H54 (cell line): ENCODE data around the gene SCT.
"Not testable (repeated sequence)": the region's sequence is repeated elsewhere in the genome, so short reads cannot be mapped to it uniquely, and the experiment has no call there.

Experiments
- DNase-seq: peaks from one replicate; pipeline ENCODE4 v3.0.0; 2011; ENCODE audit warnings: low spot score, mixed read lengths; ENCODE audit not compliant: insufficient read length
- FAIRE-seq: peaks from 3 replicates; lab custom pipeline; 2011; peaks lifted over from hg19 to GRCh38; lab: Jason Lieb, UNC
- POLR2A ChIP-seq: IDR thresholded peaks from 2 replicates; pipeline ENCODE4 v1.6.1; 2011; ENCODE audit warnings: low read depth, mild to moderate bottlenecking, low read length

The SCT gene

DNA sequence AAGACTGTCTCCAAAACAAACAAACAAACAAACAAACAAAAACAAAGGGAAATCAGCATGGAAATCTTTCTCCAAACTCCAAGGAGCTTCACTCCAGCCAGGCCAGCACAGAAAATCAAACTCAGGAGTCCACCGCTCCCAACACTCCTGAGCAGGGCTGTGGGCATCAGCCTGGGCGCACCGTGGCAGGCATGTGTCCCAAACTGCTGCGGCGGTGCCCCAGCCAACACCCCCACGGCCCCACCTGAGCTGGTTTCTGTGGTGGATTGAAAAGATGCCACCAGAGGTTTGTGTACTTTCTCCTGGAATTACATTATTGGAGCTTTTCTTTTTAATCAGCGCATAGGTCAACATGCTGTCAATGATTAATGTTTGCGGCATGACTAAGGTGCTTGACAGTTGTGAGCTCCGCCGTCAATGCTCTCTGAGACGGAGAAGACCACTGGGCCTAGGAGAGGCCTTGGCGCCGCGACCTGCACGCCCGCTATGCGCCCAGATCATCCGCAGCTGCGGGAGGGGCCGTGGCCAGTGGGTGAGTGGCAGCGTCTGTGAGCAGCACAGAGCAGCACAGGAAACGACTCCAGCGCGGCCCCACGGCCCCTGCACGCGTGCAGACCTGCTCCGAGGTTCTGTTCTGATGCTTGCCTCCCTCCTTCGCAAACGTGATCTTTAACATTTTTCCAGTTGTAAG is 28.2 kb upstream of the SCT start:
- no peak for FAIRE-seq

DNA sequence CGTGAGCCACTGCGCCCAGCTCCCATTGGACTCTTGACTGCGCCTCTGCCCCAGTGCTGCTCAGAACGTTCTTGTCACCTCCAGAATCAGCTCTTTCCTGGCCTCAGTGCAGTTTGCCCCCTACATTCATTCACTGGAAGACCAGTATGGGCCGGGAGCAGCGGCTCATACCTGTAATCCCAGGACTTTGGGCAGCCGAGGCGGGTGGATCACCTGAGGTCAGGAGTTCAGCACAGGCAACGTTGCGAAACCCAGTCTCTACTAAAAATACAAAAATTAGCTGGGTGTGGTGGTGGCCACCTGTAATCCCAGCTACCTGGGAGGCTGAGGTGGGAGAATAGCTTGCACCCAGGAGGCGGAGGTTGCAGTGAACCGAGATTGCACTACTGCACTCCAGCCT is 27.5 kb upstream of the SCT start:
- not testable (repeated sequence) for DNase-seq, FAIRE-seq

More for the DNA sequence above, 28.2 kb upstream of the SCT start:
- DNase-seq, result no peak
- TF ChIP-seq POLR2A, result no peak

DNA sequence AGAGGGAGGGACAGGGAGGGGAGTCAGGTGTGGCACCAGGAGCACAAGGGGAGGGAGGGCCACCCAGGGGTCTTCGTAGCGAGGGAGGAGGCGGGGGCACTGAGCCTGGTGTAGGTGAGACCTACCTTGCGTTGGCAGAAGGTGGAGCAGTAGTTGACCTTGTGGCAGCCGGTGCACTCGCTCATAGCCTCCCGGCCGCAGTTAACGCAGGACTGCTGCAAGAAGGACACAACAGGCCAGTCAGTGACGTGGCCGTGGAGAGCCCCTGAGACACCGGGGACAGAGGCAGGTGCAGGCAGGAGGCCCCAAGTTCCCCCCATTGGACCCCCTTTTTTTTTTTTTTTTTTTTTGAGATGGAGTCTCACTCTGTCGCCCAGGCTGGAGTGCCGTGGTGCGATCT is 26.9 kb upstream of the SCT start:
- no peak for DNase-seq
- FAIRE-seq, result no peak
- TF ChIP-seq POLR2A, result no peak

DNA sequence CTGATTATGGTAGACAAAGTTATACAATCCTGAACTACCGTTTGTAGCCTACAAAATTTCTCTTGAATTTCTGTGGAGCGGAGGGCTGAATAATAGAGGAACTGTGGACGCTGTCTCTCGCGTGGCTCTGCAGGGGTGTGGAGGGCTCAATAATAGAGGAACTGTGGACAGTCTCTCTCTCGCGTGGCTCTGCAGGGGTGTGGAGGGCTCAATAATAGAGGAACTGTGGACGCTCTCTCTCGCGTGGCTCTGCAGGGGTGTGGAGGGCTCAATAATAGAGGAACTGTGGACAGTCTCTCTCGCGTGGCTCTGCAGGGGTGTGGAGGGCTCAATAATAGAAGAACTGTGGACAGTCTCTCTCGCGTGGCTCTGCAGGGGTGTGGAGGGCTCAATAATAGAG is 26.2 kb upstream of the SCT start:
- DNase-seq, FAIRE-seq: not testable (repeated sequence)

DNA sequence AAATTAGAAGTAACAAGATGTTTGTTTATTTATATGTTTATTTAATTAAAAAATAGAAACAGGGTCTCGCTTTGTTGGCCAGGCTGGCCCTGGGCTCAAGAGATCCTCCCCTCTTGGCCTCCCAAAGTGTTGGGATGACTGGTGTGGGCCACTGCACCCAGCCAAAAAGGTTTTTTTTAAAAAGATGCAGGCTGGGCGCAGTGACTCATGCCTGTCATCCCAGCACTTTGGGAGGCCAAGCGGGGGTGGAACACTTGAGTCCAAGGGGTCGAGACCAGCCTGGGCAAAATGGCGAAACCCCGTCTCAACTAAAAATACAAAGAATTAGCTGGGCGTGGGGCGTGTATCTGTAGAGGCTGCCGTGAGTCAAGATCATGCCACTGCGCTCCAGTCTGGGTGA is 23.5 kb upstream of the SCT start:
- no peak for TF ChIP-seq POLR2A
- FAIRE-seq (no peak), DNase-seq (no peak)

DNA sequence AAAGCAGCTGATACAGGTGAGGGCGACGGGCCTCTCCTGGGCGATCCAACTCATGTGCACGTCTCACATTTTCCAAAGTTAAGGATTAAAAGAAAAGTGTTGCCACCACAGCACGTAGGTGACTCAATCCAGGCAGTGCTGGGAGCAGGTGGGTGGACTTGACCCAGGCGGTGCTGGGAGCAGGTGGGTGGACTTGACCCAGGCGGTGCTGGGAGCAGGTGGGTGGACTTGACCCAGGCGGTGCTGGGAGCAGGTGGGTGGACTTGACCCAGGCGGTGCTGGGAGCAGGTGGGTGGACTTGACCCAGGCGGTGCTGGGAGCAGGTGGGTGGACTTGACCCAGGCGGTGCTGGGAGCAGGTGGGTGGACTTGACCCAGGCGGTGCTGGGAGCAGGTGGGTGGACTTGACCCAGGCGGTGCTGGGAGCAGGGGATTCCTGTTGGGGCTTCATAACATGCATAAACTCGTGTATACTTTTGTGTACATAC is 20.7 kb upstream of the SCT start:
- FAIRE-seq, DNase-seq: not testable (repeated sequence)

DNA sequence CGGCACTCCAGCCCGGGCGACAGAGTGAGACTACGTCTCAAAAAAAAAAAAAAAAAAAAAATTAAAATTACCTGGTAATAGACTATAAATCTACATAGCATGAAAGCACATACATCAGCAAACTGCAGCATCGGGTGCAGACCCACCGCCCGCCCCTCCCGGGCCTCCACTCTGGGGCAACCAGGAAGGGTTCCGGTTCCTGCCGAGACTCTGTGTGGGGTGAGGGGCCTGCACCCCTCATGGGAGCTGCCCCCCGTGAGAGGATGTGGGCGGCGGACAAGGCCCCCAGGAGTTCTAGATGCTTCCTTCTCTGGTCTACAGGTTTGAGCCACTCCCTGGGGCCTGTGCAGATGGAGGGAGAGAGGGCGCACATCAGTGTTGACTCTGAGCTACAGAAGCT is 19.2 kb upstream of the SCT start:
- FAIRE-seq (no peak), DNase-seq (no peak)
- no peak for TF ChIP-seq POLR2A

DNA sequence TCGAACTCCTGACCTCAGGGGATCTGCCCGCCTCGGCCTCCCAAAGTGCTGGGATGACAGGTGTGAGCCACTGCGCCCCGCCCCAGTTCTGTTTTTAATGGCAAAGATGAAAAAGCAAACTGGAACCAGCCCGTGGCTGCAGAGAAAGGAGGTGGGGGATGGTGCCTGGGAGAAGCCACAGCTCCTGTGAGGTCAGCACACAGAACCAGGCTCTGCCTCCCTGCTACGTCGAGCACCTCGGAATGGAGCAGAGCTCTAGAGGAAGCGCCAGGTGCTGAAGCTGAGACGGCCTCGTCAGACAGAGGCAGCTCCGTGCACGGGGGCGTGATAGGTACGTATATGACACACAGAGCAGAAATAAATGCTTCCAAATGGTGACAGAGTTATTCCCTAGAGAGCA is 18.6 kb upstream of the SCT start:
- DNase-seq, result no peak
- FAIRE-seq, result no peak

DNA sequence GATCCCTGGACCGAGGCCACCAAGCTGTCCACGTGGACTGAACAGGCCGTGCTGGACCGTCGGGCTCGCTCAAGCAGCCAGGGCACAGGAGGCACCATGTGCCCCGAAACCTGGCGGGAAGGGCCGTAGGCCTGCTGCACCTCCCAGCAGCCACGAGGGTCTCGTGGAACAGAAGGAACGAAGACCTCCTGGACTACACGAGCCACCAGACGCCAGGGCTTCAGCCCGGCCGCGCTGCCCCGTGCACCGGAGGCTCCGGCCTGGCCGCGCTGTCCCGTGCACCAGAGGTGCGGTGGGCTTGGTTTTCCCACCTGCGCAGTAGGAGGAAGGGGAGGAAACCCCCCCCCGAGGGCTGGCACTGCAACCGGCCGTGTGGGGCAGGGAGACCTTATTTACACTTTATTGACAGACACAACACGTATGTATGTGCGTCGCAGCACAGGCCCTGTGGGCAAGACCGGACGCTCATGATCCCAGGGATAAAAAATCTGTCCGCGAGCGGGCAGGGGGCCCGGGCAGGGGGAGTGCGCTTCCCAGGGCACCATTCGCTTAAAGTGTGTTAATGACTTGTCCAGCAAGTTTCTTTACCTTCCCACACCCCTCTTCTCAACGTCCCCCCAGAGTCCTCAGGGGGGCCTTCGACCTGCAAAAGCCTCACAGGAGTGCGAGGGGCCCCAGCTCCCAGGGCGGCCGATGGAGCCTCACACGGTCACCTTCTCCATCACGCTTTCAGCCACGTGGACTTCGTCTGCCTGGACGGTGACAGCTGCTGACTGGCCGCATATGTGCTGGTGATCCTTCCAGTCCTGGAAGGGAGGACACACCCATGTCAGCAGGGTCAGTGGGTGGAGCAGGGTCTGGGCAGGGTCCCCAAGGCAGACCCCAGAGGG is 17.1 kb upstream of the SCT start:
- FAIRE-seq (no peak), DNase-seq (no peak)
- no peak for TF ChIP-seq POLR2A

More for the DNA sequence above, 18.6 kb upstream of the SCT start:
- no peak for TF ChIP-seq POLR2A

DNA sequence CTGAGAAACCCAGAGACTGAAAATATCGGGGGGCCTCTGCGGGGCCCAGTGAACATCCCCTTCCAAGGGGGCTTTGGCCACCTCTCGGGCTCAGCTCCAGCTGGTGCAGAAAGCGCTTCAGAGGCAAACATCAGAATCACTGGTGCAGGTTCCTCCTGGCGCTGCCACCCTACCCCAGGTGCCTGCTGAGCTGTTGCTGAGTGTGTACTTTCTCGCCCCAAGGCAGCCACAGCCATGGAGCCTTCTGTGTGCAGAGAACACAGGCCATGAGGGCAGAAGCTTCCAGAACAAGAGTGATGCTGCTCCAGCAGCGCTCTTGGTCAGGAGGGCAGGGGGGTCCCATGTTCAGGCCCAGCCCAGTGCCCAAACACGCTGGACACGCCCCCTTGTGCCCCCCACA is 16.4 kb upstream of the SCT start:
- DNase-seq, result no peak
- FAIRE-seq, result no peak
- no peak for TF ChIP-seq POLR2A

DNA sequence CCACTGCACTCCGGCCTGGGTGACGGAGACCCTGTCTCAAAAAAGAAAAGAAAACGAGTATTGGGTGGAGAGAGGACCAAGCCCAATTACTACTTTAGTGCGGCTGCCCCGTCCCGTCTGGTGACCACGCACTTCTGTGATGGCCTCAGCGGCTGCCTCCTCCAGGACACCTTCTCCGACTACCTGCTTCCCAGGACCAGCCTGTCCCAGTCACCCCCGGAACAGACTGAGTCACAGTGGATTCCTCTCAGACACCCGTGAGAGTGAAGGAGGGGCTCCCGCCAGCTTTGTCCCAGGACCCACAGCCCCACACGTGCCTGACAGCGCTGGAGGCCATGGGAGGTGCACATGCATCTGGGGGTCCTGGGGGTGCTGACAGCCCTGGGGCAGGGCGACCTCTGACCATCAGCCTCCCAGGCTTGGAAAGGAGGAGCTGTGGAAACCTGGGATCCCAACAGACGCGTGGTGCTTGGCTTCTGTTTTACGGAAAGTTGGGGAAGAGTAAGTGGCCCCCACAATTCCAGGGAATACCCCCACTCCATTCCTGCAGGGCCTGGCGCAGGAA is 14.9 kb upstream of the SCT start:
- TF ChIP-seq POLR2A, result no peak
- DNase-seq, result no peak
- FAIRE-seq, result no peak

DNA sequence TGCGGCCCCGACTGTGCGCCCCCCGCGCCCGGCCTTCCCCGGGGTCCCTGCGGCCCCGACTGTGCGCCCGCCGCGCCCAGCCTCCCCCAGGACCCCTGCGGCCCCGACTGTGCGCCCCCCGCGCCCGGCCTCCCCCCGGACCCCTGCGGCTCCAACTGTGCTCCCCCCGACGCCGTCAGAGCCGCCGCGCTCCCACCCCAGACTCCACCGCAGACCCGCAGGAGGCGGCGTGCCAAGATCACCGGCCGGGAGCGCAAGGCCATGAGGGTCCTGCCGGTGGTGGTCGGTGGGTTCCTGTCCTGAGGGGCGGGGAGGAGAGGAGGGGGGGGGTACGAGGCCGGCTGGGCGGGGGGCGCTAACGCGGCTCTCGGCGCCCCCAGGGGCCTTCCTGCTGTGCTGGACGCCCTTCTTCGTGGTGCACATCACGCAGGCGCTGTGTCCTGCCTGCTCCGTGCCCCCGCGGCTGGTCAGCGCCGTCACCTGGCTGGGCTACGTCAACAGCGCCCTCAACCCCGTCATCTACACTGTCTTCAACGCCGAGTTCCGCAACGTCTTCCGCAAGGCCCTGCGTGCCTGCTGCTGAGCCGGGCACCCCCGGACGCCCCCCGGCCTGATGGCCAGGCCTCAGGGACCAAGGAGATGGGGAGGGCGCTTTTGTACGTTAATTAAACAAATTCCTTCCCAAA is 13.2 kb upstream of the SCT start:
- FAIRE-seq (no peak), DNase-seq (no peak)
- TF ChIP-seq POLR2A, result no peak

DNA sequence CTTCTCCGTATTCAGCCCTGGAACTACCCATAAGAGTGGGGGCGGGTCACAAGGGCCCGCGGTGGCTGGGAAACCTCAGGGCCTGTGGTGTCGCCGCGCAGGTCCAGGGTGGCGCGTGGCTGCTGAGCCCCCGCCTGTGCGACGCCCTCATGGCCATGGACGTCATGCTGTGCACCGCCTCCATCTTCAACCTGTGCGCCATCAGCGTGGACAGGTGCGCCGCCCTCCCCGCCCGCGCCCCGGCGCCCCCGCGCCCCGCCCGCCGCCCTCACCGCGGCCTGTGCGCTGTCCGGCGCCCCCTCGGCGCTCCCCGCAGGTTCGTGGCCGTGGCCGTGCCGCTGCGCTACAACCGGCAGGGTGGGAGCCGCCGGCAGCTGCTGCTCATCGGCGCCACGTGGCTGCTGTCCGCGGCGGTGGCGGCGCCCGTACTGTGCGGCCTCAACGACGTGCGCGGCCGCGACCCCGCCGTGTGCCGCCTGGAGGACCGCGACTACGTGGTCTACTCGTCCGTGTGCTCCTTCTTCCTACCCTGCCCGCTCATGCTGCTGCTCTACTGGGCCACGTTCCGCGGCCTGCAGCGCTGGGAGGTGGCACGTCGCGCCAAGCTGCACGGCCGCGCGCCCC is 12.5 kb upstream of the SCT start:
- FAIRE-seq, result no peak
- no peak for TF ChIP-seq POLR2A
- DNase-seq, result no peak

DNA sequence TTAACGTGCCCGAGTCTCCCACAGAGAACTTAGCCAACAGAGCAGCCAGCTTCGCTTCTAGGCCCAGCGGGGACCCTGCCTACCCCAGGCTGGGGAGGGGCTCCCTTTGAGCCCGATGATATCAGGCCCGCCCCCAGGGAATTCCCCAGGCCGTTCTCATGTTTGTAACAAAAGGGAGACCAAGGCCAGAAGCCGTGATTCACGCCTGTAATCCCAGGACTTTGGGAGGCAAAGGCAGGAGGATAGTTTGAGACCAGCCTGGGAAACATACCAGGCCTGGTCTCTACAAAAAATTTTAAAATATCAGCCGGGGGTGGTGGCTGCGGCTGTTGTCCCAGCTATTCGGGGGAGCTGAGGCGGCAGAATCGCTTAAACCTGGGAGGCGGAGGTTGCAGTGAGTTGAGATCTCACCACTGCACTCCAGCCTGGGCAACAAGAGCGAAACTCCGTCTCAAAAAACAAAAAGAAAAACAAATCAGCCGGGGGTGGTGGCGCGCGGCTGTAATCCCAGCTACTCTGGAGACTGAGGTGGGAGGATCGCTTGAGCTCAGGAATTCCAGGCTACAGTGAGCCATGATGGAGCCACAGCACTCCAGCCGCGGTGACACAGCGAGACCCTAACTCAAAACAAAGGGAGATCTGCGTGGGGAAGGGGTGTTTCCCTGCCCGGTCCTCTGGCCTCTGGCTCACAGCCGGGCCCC is 11.8 kb upstream of the SCT start:
- DNase-seq, result no peak
- no peak for TF ChIP-seq POLR2A
- FAIRE-seq, result no peak
